Kidney epithelial cell (primary cell): Measurements from ENCODE around the gene IGFALS. TPM values are rescaled to one million over a fixed set of nuclear protein-coding genes. Genes with fewer than 3 reads are reported as not detected.

Experiments
- DNase-seq: peaks from one replicate; pipeline ENCODE4 v3.0.0-alpha.2; 2010; ENCODE audit warnings: low read depth
- H3K27me3 ChIP-seq: 2 replicates; pipeline ENCODE4 v1.6.0; 2011; ENCODE audit warnings: low read length; ENCODE audit not compliant: control insufficient read depth, insufficient read depth
- H3K36me3 ChIP-seq: 2 replicates; pipeline ENCODE4 v1.5.1; 2011; ENCODE audit warnings: low read length; ENCODE audit not compliant: control insufficient read depth, insufficient read depth
- H3K4me3 ChIP-seq: 2 replicates; pipeline ENCODE4 v1.5.1; 2011; ENCODE audit warnings: low read depth, mild to moderate bottlenecking, control low read depth, low read length
- CTCF ChIP-seq: IDR thresholded peaks from 2 replicates; pipeline ENCODE4 v1.5.1; 2011; ENCODE audit warnings: mild to moderate bottlenecking, moderate library complexity, low read length, control low read depth, inconsistent platforms; ENCODE audit not compliant: insufficient read depth, poor library complexity, severe bottlenecking
- total RNA-seq: library from RNA; depleted of rRNA; stranded (reverse); fragments of >200 nt; gene quantifications from 2 replicates; pipeline ENCODE4 v1.2.3, GENCODE V29; 2015

IGFALS gene
- total RNA-seq, 1 donor from 2014 or later, result not detected

DNA sequence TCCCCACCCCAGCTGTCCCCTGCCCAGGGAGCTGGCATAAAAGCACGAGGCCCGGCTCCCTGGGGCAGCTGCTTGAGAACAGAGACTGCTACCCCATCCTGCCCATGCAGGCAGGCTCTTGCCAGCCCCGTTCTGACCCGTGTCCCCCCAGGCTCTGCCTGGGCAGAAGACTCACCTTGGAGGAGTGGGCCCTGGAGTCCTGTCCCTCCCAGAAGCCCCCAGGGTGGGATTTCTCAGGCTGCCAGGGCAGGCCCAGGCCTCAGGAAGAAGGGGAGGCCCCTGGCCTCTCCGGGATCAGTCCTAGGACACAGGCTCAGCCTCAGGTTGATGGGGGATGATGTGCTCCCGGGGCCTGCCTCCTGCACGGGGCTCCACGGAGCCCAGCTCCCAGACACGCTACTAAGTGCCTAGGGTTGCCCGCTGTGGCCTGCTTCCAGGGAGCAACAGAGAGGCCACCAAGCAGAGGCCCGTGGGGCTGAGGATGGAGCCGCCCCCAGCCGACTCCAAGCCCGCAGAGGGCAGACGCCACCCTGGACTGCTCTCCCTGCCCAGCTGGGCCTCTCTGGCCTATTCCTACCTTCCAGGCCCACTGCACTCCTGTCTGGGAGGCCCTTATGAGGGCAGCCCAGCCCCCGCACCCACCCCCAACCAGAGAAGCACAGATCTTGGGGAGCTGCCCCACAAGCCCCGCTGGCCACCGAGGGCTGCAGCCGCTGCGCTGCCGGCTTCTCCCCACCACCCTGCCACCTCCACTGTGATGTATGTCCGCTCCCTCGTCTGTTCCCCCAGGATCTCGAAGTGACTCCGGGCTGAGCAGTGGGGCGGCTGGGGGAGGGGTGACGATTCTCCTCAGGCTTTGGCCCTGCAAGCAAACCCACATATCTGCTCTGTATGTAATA lies 23.9 kb downstream of the IGFALS start:
- no peak for DNase-seq
- no peak overlapping the region for H3K4me3 ChIP-seq
- peaks cover 2% of the 10 kb centered on the region for H3K36me3 ChIP-seq
- TF ChIP-seq CTCF, result no peak
- no peaks in the 10 kb centered on the region for H3K27me3 ChIP-seq

DNA sequence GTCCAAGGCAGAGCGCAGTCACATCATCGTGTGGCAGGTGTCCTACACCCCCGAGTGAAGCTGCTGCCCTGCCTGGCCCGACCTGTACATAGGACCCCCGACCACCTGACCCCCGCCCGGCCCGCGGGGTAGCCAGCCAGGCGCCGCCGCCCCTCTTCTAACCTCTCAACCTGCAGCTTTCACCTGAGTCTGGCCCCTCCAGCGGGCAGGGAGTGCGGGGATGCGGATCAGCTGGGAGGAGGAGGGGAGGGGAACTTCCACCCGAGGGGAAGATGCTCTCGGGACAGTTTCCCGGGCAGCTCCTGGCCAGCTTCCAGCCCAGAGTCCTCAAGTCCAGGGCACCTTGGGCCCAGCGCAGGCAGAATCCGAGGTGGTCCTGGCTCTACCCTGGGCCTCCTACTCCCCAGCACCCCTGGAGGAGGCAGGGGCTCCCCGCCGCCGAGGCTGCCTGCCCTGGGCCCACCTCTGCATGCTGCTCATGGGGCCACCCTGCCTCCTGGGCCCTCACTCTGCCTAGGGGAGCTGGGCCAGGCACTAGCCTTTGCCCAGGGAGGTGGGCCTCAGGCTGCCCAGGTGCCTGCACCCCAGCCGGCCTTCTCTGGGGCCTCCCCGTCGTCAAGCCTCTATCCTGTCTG lies 24.6 kb downstream of the IGFALS start:
- DNase-seq, result no peak
- TF ChIP-seq CTCF, result no peak
- H3K4me3 ChIP-seq, result no peak overlapping the region
- no peaks in the 10 kb centered on the region for H3K27me3 ChIP-seq
- peaks cover 2% of the 10 kb centered on the region for H3K36me3 ChIP-seq

GRCh38 chr16:1768061-1768766 lies 25.3 kb downstream of the IGFALS start:
- no peak overlapping the region for H3K4me3 ChIP-seq
- peaks cover 2% of the 10 kb centered on the region for H3K36me3 ChIP-seq
- TF ChIP-seq CTCF, result no peak
- no peak for DNase-seq
- no peaks in the 10 kb centered on the region for H3K27me3 ChIP-seq

GRCh38 chr16:1767116-1767994 lies 26.1 kb downstream of the IGFALS start:
- no peaks in the 10 kb centered on the region for H3K27me3 ChIP-seq
- no peak overlapping the region for H3K4me3 ChIP-seq
- DNase-seq, result no peak
- TF ChIP-seq CTCF, result no peak
- peaks cover 2% of the 10 kb centered on the region for H3K36me3 ChIP-seq

DNA sequence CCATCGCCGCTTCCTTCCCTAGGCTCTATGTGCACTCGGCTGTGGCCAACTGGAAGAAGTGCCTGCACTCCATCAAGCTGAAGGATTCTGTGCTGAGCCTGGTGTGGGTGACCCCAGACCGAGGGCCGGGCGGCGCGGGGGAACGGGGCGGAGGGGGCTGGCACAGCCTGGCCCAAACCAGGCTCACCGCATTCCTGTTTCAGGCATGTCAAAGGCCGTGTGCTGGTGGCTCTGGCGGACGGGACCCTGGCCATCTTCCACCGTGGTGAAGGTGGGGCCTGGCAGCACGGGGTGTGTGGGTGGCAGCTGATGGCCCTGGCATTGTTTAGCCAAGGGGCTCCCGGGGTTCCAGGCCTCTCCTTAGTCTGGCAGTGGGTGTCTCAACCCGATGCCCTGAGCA lies 26.8 kb downstream of the IGFALS start:
- Histone ChIP-seq H3K36me3 (peaks cover 2% of the 10 kb centered on the region), H3K4me3 (no peak overlapping the region), H3K27me3 (no peaks in the 10 kb centered on the region)
- no peak for TF ChIP-seq CTCF
- no peak for DNase-seq
